ENCODE measurements around the gene EIF4A3. TPM values are rescaled to one million over a fixed set of nuclear protein-coding genes. Genes with fewer than 3 reads are reported as not detected.

Gene EIF4A3
- total RNA-seq, 1 experiment from 2014 or later: 190 TPM

DNA sequence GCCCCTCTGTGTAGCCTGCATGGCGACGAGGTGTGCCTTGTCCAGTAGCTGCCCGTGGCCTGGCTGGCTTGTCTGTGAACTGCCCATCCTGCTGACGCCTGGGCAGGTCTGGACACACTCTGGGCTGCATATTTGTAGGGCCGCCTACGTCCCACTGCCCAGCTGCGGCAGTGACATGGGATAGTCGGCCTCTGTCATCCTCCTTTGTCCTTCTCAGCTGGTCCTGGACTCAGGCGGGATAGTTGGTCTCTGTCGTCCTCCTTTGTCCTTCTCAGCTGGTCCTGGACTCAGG, 37.4 kb upstream of the EIF4A3 start:
- Histone ChIP-seq H3K27me3 (replicated peaks; ENCODE audit: control insufficient read depth, insufficient read depth, low read length) (no peaks in the 10 kb centered on the region), H3K4me1 (no peaks in the 10 kb centered on the region), H3K4me3 (ENCODE audit: low read depth, low read length) (no peak overlapping the region), H3K9me3 (no peaks in the 10 kb centered on the region), H3K36me3 (ENCODE audit: control insufficient read depth, insufficient read depth, low read length) (no peaks in the 10 kb centered on the region)
- POLR2A ChIA-PET: interaction anchor here (0.6 kb wide), 1 partner anchor 15 kb away, joined by 8 read pairs; no protein-coding TSS in a partner anchor
- Mint-ChIP-seq H3K27ac (ENCODE audit: unreplicated experiment) (no peak overlapping the region), H3K36me3 (ENCODE audit: insufficient read depth, unreplicated experiment) (no peaks in the 10 kb centered on the region), H3K4me3 (ENCODE audit: unreplicated experiment) (no peak overlapping the region), H3K27me3 (ENCODE audit: insufficient read depth, unreplicated experiment) (no peaks in the 10 kb centered on the region), H3K9me3 (ENCODE audit: unreplicated experiment) (no peaks in the 10 kb centered on the region), H3K4me1 (ENCODE audit: low read depth, unreplicated experiment) (no peaks in the 10 kb centered on the region)
- CTCF ChIA-PET: interaction anchor here (0.5 to 0.6 kb wide), 2 partner anchors 15 to 92 kb away, joined by 3 to 4 read pairs; no protein-coding TSS in a partner anchor
- BruUV-seq (replicated peaks): no TSS peak
- no peak for TF ChIP-seq CTCF (IDR thresholded peaks at IDR 0.05; ENCODE audit: insufficient read depth in 1 of 2, low read depth in 1 of 2, low read length in 1 of 2, severe bottlenecking in 1 of 2, unreplicated experiment in 1 of 2)
- intact Hi-C loops (cut with micrococcal nuclease; ENCODE audit: unreplicated experiment): no loop called here
- DNase-seq: no peak

DNA sequence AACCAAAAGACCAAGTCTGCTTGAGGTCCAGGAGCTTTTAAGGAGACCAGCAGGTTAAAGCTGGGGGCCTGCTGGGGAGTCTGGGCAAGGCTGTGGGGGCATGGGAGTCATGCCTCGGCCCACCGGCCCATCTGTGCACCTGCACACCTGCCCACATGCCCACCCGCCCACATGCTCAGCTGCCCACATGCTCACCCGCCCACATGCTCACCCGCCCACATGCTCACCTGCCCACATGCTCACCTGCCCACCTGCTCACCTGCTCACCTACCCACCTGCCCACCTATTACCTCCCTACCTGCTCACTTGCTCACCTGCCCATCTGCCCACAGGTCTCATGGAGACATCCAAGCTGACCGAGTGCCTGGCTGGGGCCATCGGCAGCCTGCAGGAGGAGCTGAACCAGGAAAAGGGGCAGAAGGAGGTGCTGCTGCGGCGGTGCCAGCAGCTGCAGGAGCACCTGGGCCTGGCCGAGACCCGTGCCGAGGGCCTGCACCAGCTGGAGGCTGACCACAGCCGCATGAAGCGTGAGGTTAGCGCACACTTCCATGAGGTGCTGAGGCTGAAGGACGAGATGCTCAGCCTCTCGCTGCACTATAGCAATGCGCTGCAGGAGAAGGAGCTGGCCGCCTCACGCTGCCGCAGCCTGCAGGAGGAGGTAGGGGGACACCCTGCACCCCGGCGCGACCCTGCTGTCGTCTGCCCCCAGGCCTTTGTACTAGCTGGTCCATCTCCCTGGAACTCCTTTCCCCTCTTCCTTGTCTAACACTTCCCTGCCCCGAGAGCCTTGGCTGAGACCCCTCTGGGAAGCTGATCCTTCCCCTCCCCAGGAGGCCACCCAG, 36.9 kb upstream of the EIF4A3 start:
- Mint-ChIP-seq H3K4me1 (ENCODE audit: low read depth, unreplicated experiment) (no peaks in the 10 kb centered on the region), H3K27ac (ENCODE audit: unreplicated experiment) (no peak overlapping the region), H3K4me3 (ENCODE audit: unreplicated experiment) (no peak overlapping the region), H3K36me3 (ENCODE audit: insufficient read depth, unreplicated experiment) (no peaks in the 10 kb centered on the region), H3K9me3 (ENCODE audit: unreplicated experiment) (no peaks in the 10 kb centered on the region), H3K27me3 (ENCODE audit: insufficient read depth, unreplicated experiment) (no peaks in the 10 kb centered on the region)
- H3K4me3 ChIP-seq (ENCODE audit: low read depth, low read length): no peak overlapping the region
- no peaks in the 10 kb centered on the region for H3K4me1 ChIP-seq
- POLR2A ChIA-PET: interaction anchor here (0.6 kb wide), 1 partner anchor 15 kb away, joined by 8 read pairs; no protein-coding TSS in a partner anchor
- no peaks in the 10 kb centered on the region for H3K36me3 ChIP-seq (ENCODE audit: control insufficient read depth, insufficient read depth, low read length)
- no peak for DNase-seq
- H3K27me3 ChIP-seq (replicated peaks; ENCODE audit: control insufficient read depth, insufficient read depth, low read length): no peaks in the 10 kb centered on the region
- TF ChIP-seq CTCF (IDR thresholded peaks at IDR 0.05; ENCODE audit: insufficient read depth in 1 of 2, low read depth in 1 of 2, low read length in 1 of 2, severe bottlenecking in 1 of 2, unreplicated experiment in 1 of 2): no peak
- no peaks in the 10 kb centered on the region for H3K9me3 ChIP-seq
- CTCF ChIA-PET: interaction anchor here (0.5 to 1.1 kb wide), 3 partner anchors 12 to 91 kb away, joined by 3 to 4 read pairs (median 3); no protein-coding TSS in a partner anchor
- no TSS peak for BruUV-seq (replicated peaks)
- intact Hi-C loops (cut with micrococcal nuclease; ENCODE audit: unreplicated experiment): no loop called here

GRCh38 chr17:80182845-80183223, 35.9 kb upstream of the EIF4A3 start:
- Mint-ChIP-seq H3K27ac (ENCODE audit: unreplicated experiment) (no peak overlapping the region), H3K36me3 (ENCODE audit: insufficient read depth, unreplicated experiment) (no peaks in the 10 kb centered on the region), H3K9me3 (ENCODE audit: unreplicated experiment) (no peaks in the 10 kb centered on the region), H3K27me3 (ENCODE audit: insufficient read depth, unreplicated experiment) (no peaks in the 10 kb centered on the region), H3K4me3 (ENCODE audit: unreplicated experiment) (no peak overlapping the region), H3K4me1 (ENCODE audit: low read depth, unreplicated experiment) (no peaks in the 10 kb centered on the region)
- no peak for TF ChIP-seq CTCF (IDR thresholded peaks at IDR 0.05; ENCODE audit: insufficient read depth in 1 of 2, low read depth in 1 of 2, low read length in 1 of 2, severe bottlenecking in 1 of 2, unreplicated experiment in 1 of 2)
- intact Hi-C loops (cut with micrococcal nuclease; ENCODE audit: unreplicated experiment): no loop called here
- no peak for DNase-seq
- ChIA-PET CTCF (interaction anchor here (1.1 kb wide), 1 partner anchor 13 kb away, joined by 3 read pairs; no protein-coding TSS in a partner anchor), POLR2A (no interaction called here)
- Histone ChIP-seq H3K9me3 (no peaks in the 10 kb centered on the region), H3K4me1 (no peaks in the 10 kb centered on the region), H3K4me3 (ENCODE audit: low read depth, low read length) (no peak overlapping the region), H3K27me3 (replicated peaks; ENCODE audit: control insufficient read depth, insufficient read depth, low read length) (no peaks in the 10 kb centered on the region), H3K36me3 (ENCODE audit: control insufficient read depth, insufficient read depth, low read length) (no peaks in the 10 kb centered on the region)
- BruUV-seq (replicated peaks): no TSS peak
